ENCODE results near the gene COL4A6.

Gene COL4A6

DNA sequence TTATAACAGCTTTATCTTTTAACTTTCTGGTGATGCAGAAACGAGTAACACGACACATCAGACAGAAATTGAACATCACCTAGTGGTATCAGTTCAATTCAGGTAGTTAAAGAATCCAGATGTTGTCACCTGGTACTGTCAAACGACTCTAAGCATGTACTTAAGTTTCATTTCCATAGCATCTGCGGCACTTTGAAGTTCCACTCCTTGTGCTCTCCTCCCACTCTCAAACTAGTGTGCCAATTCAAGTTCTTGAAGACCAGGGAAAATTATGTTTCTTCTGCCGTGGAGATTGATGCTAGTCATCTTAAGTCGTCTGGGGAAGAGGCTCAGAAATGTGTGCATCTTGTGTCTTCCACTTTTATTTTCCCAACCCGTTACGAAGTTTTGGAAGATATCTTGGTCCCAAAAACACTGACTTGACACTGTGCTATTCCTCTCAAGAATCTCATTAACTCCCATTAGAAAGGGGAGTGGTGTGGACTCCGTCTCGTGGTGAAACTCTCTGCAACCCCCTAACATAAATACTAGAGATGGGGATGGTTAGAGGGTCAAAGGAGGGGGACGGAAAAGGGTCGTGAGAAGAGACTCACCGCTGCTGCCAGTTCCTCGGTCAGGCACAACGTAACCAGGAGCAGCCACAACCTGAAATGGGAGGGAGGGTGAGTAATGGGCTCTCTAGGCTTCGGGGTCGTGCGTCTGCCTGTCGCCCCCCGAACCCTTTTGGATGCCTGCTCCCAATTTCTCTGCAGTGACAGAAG lies 693 bp downstream of the COL4A6 start:
- TF ChIP-seq, protein P1, sequence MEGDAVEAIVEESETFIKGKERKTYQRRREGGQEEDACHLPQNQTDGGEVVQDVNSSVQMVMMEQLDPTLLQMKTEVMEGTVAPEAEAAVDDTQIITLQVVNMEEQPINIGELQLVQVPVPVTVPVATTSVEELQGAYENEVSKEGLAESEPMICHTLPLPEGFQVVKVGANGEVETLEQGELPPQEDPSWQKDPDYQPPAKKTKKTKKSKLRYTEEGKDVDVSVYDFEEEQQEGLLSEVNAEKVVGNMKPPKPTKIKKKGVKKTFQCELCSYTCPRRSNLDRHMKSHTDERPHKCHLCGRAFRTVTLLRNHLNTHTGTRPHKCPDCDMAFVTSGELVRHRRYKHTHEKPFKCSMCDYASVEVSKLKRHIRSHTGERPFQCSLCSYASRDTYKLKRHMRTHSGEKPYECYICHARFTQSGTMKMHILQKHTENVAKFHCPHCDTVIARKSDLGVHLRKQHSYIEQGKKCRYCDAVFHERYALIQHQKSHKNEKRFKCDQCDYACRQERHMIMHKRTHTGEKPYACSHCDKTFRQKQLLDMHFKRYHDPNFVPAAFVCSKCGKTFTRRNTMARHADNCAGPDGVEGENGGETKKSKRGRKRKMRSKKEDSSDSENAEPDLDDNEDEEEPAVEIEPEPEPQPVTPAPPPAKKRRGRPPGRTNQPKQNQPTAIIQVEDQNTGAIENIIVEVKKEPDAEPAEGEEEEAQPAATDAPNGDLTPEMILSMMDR (IDR thresholded peaks at IDR 0.05; ENCODE audit: low read depth, low read length, missing control alignments) = no peak
- H3K4me3 ChIP-seq (ENCODE audit: low read depth, low read length) = no peak overlapping the region
- DNase-seq (ENCODE audit: low read depth) = no peak

DNA sequence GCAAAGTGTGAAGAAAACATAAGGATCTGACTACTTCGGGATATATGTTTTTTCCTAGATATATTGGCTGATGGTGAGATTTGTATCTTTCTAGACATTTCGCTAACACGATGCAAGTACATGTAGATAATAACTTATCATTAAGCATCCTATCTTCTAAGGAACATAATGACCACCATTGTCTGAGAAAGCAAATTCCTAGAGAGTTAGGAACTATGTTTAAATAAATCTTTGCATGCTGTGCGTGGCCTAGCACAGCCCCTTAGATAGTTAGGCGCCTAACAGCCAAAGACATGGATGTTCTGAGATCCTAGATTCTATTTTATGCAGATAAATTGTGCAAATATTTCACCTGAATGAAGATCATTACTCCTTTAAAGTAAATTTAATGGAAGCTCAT lies 3.0 kb downstream of the COL4A6 start:
- TF ChIP-seq, protein P1 (IDR thresholded peaks at IDR 0.05; ENCODE audit: low read depth, low read length, missing control alignments) = no peak
- DNase-seq (ENCODE audit: low read depth) = no peak
- no peak overlapping the region for H3K4me3 ChIP-seq (ENCODE audit: low read depth, low read length)

DNA sequence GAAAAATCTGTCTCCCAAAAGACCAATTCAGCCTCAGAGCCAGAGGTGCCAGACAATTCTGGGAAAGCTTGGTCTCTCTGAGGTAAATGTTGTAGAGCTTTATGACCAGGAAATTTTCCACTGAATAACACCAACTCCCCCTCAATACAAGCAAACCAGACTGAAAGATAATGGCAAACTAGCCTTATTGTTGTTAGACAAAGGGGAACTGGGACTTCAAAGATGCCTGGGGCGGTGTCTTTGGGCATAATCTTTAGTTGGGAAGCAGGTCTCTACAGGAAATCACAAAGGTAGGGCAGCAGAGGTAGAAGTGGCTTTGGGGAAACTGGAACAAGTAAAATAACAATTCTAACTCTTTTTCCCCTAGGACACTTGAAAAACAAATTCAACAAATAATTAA lies 12.0 kb downstream of the COL4A6 start:
- TF ChIP-seq, protein P1 (IDR thresholded peaks at IDR 0.05; ENCODE audit: low read depth, low read length, missing control alignments) = no peak
- DNase-seq (ENCODE audit: low read depth) = no peak
- H3K4me3 ChIP-seq (ENCODE audit: low read depth, low read length) = no peak overlapping the region

DNA sequence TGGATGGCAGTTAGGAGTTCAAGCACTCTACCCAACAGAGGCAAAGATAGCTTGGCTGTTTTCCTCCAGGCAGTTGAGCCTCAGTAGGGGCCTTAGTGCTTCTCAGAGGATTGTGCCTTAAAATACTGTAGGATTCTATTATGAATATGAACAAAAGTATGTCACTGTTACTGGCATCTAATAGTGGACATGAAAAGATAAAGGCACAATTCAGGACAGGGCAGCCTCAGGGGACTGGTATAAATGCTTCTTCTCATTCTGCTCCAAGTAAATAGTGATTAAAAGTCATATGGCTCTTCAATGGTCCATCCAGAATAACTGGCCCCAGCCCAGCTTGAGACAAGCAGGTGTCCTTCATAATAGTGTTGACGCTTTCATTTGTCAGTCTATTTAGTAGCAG lies 17.7 kb downstream of the COL4A6 start:
- DNase-seq (ENCODE audit: low read depth) = no peak

DNA sequence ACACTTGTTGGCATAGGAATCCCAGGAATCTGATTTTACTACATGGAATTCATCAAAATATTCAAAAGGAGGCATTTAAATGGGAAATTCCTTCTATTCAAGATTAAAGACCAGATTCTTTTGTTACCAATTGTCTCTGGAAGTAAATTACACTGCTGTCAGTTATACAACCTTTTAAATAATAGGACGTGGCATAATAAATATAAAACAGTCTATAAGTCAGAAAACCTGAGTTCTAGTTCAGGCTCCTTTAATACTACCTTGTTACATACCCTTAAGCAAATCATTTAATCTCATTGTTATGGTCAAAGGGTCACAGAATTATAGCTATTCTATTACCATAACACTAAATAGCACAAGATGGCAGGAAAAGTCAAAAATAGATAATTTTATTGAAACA lies 18.8 kb downstream of the COL4A6 start:
- no peak for DNase-seq (ENCODE audit: low read depth)
- TF ChIP-seq, protein P1 (IDR thresholded peaks at IDR 0.05; ENCODE audit: low read depth, low read length, missing control alignments) = no peak
- no peak overlapping the region for H3K4me3 ChIP-seq (ENCODE audit: low read depth, low read length)

More for the DNA sequence above, 17.7 kb downstream of the COL4A6 start:
- no peak overlapping the region for H3K4me3 ChIP-seq (ENCODE audit: low read depth, low read length)
- TF ChIP-seq, protein P1 (IDR thresholded peaks at IDR 0.05; ENCODE audit: low read depth, low read length, missing control alignments) = no peak

DNA sequence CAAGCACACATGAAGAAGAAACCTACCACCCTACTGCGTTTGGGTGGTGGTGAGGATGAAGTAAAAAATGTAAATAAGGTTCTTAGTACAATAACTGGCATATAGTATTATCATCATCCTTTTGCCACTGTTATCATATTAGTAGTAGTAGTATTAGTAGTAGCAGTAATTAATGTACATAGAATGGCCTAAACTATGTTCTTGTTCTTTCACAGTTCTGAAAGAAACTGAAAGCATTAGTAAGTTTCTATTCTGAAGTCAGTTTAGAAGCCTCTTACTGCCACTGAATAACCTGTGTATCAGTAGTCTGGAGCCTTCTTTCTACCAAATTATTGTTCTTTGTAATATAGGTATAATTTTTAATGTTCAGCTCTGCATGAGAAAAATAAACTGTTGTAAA lies 21.0 kb downstream of the COL4A6 start:
- H3K4me3 ChIP-seq (ENCODE audit: low read depth, low read length) = no peak overlapping the region
- TF ChIP-seq, protein P1 (IDR thresholded peaks at IDR 0.05; ENCODE audit: low read depth, low read length, missing control alignments) = no peak
- no peak for DNase-seq (ENCODE audit: low read depth)

DNA sequence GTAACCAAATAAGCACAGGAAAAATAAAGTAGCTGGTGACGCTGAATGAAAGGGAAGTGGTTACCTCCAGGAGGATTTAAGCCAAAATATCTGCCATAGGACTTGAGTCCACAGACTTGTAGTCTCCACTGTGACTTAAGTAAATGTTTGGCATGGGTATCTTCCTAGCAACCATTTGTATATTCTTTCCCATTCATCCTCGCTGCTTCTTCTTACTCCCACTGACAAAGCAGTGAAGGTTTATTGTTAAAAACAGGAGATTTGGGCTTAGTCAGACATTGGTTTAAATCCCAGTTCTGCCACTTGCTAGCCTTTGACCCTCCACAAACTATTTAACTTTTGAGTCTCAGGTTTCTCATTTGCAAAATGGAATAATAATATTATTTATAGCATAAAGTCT lies 22.3 kb downstream of the COL4A6 start:
- no peak overlapping the region for H3K4me3 ChIP-seq (ENCODE audit: low read depth, low read length)
- no peak for DNase-seq (ENCODE audit: low read depth)
- TF ChIP-seq, protein P1 (IDR thresholded peaks at IDR 0.05; ENCODE audit: low read depth, low read length, missing control alignments) = no peak
